SW 1271 (cell line): ENCODE measurements around the gene S1PR5.
"Not testable (repeated sequence)": the region's sequence is repeated elsewhere in the genome, so short reads cannot be mapped to it uniquely, and the experiment has no call there.

Source experiments
- DNase-seq, 2 experiments: peaks; one replicate each; lab custom pipeline; 2025; lab: John Stamatoyannopoulos, UW

S1PR5 gene

GRCh38 chr19:10544753-10545251 is 27.6 kb upstream of the S1PR5 start:
- no peak for DNase-seq

GRCh38 chr19:10544242-10544752 is 27.1 kb upstream of the S1PR5 start:
- DNase-seq, result peak in 1 of 2 experiments; percentile 25

- peak in 1 of 2 experiments; percentile 32 for DNase-seq
These were observed 26.4 kb upstream of the S1PR5 start, which contains the start of gene ATG4D for GRCh38 chr19:10543420-10544241. TSS of gene ATG4D (plus strand) at chr19:10543904. CDS start at chr19:10544091, 187 bp downstream.

- DNase-seq, result no peak
These were observed 25.8 kb upstream of the S1PR5 start for GRCh38 chr19:10543059-10543419.

- not testable (repeated sequence) for DNase-seq
These were observed 21.8 kb upstream of the S1PR5 start for GRCh38 chr19:10539016-10539415.

- DNase-seq, result no peak
These were observed 21.1 kb upstream of the S1PR5 start for GRCh38 chr19:10538204-10538983.

- no peak for DNase-seq
These were observed 20.4 kb upstream of the S1PR5 start for GRCh38 chr19:10537668-10538067.

- DNase-seq, result no peak
These were observed 18.4 kb upstream of the S1PR5 start for GRCh38 chr19:10535613-10536012.

- DNase-seq, result no peak
These were observed 16.6 kb upstream of the S1PR5 start for GRCh38 chr19:10533646-10534386.

- no peak for DNase-seq
These were observed 15.2 kb upstream of the S1PR5 start for GRCh38 chr19:10532457-10532856.

GRCh38 chr19:10526887-10527286 is 9.6 kb upstream of the S1PR5 start:
- DNase-seq, result not testable (repeated sequence)

GRCh38 chr19:10525636-10526035 is 8.4 kb upstream of the S1PR5 start:
- no peak for DNase-seq

- no peak for DNase-seq
These were observed 5.9 kb upstream of the S1PR5 start for GRCh38 chr19:10523135-10523636.

- no peak for DNase-seq
These were observed 4.4 kb upstream of the S1PR5 start for GRCh38 chr19:10521461-10522171.

- DNase-seq, result no peak
These were observed 3.5 kb upstream of the S1PR5 start for GRCh38 chr19:10520652-10521318.

GRCh38 chr19:10519421-10519820 is 2.2 kb upstream of the S1PR5 start:
- DNase-seq, result no peak

GRCh38 chr19:10518444-10519361 is 1.5 kb upstream of the S1PR5 start:
- DNase-seq, result no peak

GRCh38 chr19:10517760-10518443 is 655 bp upstream of the S1PR5 start:
- peak; percentile 65 to 72 for DNase-seq
